Lower lobe of right lung (tissue), 2 donors: ENCODE measurements around the gene RMI1. TPM values are rescaled to one million over a fixed set of nuclear protein-coding genes. Genes with fewer than 3 reads are reported as not detected.

Source experiments
- ATAC-seq, 2 donors: fragments of 200-7000 bp; cut with Tn5 transposase; one replicate each; pipeline ENCODE4 v1.9.1; 2020 to 2022; ENCODE audit warnings: mild to moderate bottlenecking in 2 of 2, moderate library complexity in 2 of 2
- DNase-seq: peaks from one replicate; pipeline ENCODE4 v3.0.0-alpha.2; 2020
- H3K27ac ChIP-seq: fragments of 200-600 bp; one replicate; pipeline ENCODE4 v1.8.0; 2022
- H3K27me3 ChIP-seq: fragments of 200-600 bp; one replicate; pipeline ENCODE4 v1.8.0; 2022; ENCODE audit warnings: low read depth
- H3K36me3 ChIP-seq: fragments of 200-600 bp; one replicate; pipeline ENCODE4 v1.8.0; 2022; ENCODE audit warnings: mild to moderate bottlenecking
- H3K4me1 ChIP-seq: fragments of 200-600 bp; one replicate; pipeline ENCODE4 v1.8.0; 2022
- H3K4me3 ChIP-seq: fragments of 200-600 bp; one replicate; pipeline ENCODE4 v1.8.0; 2022; ENCODE audit warnings: mild to moderate bottlenecking
- H3K9me3 ChIP-seq: fragments of 200-600 bp; one replicate; pipeline ENCODE4 v1.8.0; 2022
- intact Hi-C: fragments of 100-400 bp; cut with DNase I; formaldehyde crosslinking; loops from one replicate; pipeline ENCODE4 v1.11.0; 2022
- long read RNA-seq: library from polyadenylated mRNA; unstranded; transcript quantifications from one replicate; pipeline ENCODE4 v2.0.0, GENCODE V29; 2021
- total RNA-seq: library from RNA; stranded (reverse); fragmentation: NEBNext Ultra II Directional; extraction: Animal tissue kit (Norgen Biotek cat#: 25700); gene quantifications from one replicate; pipeline ENCODE4 v1.2.1, GENCODE V29; 2021
- TF ChIP-seq, protein P1 (sequence below): fragments of 200-600 bp; IDR thresholded peaks from one replicate; pipeline ENCODE4 v1.8.0; 2022; ENCODE audit warnings: antibody characterized with exemption, mild to moderate bottlenecking
- donor health status: DM: no; HTN: yes; CAD: no; lungs with severe emphysema.

RMI1 gene
- total RNA-seq: 6.7 TPM
- long read RNA-seq, transcript RMI1-202 (3 exons, 1,553 nt): major isoform, 6 of 9 reads
- long read RNA-seq, partial matches to known transcripts: 0 of 9 reads
- long read RNA-seq, other reads (novel, unspliced or antisense): 3 of 9 reads

DNA sequence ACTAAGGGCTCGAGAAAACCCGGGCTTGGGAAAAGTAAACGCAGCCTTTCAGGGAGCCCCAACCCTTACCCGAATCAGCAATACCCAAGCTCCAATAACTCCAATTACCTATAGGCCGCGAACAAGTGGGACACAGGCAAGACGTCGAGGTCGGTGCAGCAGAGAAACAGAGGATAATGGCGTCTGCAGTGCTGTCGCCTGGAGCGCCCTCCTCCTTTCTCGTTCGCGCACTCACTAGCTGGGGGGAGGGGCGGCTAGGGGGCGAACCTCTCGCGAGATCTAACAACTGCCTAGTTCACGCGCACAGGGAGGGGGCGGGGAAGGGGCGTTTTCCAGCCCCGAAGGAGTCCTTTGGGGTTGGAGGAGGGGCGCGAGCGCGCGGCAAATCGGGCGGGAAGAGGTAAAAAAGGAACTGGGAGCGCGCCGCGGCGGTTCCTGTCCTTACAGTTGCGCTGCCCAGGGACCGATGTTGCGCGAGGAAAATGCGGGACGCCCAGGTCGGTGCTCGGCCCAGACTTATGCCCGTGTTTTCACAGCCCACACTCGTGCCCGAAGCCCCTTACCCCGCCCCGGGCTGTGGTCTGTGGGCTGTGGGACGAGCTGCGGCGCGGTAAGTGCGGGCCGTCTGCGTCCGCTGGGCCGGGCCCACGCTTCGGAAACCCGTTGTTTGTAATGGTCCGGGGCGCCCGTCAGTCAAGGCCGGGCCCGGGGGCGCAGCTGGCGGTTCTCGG is at the start of gene RMI1:
Gene RMI1 (plus strand): TSS at position 411 of the 731 bp plus-strand sequence. CDS start 20,182 bp downstream, outside the sequence.
- H3K36me3 ChIP-seq: peaks cover 25% of the 10 kb centered on the region
- H3K4me3 ChIP-seq: peak within 1 kb of the TSS; percentile 92
- peak within 1 kb of the TSS; percentile 97 for H3K27ac ChIP-seq
- no peaks in the 10 kb centered on the region for H3K27me3 ChIP-seq
- ATAC-seq: peak; percentile 94 to 97
- TF ChIP-seq, protein P1, sequence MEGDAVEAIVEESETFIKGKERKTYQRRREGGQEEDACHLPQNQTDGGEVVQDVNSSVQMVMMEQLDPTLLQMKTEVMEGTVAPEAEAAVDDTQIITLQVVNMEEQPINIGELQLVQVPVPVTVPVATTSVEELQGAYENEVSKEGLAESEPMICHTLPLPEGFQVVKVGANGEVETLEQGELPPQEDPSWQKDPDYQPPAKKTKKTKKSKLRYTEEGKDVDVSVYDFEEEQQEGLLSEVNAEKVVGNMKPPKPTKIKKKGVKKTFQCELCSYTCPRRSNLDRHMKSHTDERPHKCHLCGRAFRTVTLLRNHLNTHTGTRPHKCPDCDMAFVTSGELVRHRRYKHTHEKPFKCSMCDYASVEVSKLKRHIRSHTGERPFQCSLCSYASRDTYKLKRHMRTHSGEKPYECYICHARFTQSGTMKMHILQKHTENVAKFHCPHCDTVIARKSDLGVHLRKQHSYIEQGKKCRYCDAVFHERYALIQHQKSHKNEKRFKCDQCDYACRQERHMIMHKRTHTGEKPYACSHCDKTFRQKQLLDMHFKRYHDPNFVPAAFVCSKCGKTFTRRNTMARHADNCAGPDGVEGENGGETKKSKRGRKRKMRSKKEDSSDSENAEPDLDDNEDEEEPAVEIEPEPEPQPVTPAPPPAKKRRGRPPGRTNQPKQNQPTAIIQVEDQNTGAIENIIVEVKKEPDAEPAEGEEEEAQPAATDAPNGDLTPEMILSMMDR: no peak
- peak; percentile 100 for DNase-seq
- intact Hi-C loops: no loop called here
- peaks cover 42% of the 10 kb centered on the region for H3K4me1 ChIP-seq
- H3K9me3 ChIP-seq: no peaks in the 10 kb centered on the region

- TF ChIP-seq, protein P1: no peak
- intact Hi-C loops: no loop called here
- peaks cover 18% of the 10 kb centered on the region for H3K4me1 ChIP-seq
- H3K9me3 ChIP-seq: no peaks in the 10 kb centered on the region
- H3K36me3 ChIP-seq: no peaks in the 10 kb centered on the region
- H3K27me3 ChIP-seq: no peaks in the 10 kb centered on the region
- no peak overlapping the region for H3K4me3 ChIP-seq
- DNase-seq (no peak), ATAC-seq (no peak)
- no peak overlapping the region for H3K27ac ChIP-seq
Measured at GRCh38 chr9:83930881-83931280, 49.7 kb upstream of the RMI1 start.

- TF ChIP-seq, protein P1: no peak
- intact Hi-C loops: no loop called here
- no peaks in the 10 kb centered on the region for H3K27me3 ChIP-seq
Measured at GRCh38 chr9:83932011-83932410, 48.6 kb upstream of the RMI1 start.

GRCh38 chr9:83932851-83933250 is 47.8 kb upstream of the RMI1 start:
- ATAC-seq (no peak), DNase-seq (no peak)
- no peak overlapping the region for H3K27ac ChIP-seq
- intact Hi-C loops: no loop called here
- no peaks in the 10 kb centered on the region for H3K9me3 ChIP-seq
- peaks cover 18% of the 10 kb centered on the region for H3K4me1 ChIP-seq
- no peaks in the 10 kb centered on the region for H3K36me3 ChIP-seq
- no peaks in the 10 kb centered on the region for H3K27me3 ChIP-seq
- no peak overlapping the region for H3K4me3 ChIP-seq
- TF ChIP-seq, protein P1: no peak

More at GRCh38 chr9:83932011-83932410, 48.6 kb upstream of the RMI1 start:
- ATAC-seq (no peak), DNase-seq (no peak)
- H3K27ac ChIP-seq: no peak overlapping the region
- no peaks in the 10 kb centered on the region for H3K36me3 ChIP-seq
- H3K4me3 ChIP-seq: no peak overlapping the region
- no peaks in the 10 kb centered on the region for H3K9me3 ChIP-seq
- peaks cover 18% of the 10 kb centered on the region for H3K4me1 ChIP-seq

DNA sequence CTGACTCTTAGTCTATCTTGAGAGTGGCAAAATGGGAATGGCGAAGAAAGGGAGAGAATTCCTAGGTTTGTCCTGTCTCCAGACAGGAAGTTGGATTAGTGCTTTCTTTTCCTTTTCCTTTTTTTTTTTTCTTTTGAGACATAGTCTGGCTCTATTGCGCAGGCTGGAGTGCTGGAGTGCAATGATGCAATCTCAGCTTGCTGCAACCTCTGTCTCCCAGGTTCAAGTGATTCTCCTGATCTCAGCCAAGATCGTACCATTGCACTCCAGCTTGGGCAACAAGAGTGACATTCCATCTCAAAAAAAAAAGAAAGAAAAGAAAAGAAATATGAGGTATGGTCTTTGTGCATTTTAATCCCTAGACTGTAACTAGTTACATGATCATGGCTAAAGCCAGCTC is 46.8 kb upstream of the RMI1 start:
- H3K27me3 ChIP-seq: no peaks in the 10 kb centered on the region
- no peak overlapping the region for H3K4me3 ChIP-seq
- H3K36me3 ChIP-seq: peaks cover 4% of the 10 kb centered on the region
- no peaks in the 10 kb centered on the region for H3K9me3 ChIP-seq
- H3K4me1 ChIP-seq: peaks cover 18% of the 10 kb centered on the region
- DNase-seq: peak; percentile 69
- peak overlapping the region; percentile 62 for H3K27ac ChIP-seq
- TF ChIP-seq, protein P1: no peak
- peak; percentile 79 to 91 for ATAC-seq
- intact Hi-C loops: no loop called here
